ENCODE measurements around the gene TPM4.
"Not testable (repeated sequence)": the region's sequence is repeated elsewhere in the genome, so short reads cannot be mapped to it uniquely, and the experiment has no call there.

The TPM4 gene

DNA sequence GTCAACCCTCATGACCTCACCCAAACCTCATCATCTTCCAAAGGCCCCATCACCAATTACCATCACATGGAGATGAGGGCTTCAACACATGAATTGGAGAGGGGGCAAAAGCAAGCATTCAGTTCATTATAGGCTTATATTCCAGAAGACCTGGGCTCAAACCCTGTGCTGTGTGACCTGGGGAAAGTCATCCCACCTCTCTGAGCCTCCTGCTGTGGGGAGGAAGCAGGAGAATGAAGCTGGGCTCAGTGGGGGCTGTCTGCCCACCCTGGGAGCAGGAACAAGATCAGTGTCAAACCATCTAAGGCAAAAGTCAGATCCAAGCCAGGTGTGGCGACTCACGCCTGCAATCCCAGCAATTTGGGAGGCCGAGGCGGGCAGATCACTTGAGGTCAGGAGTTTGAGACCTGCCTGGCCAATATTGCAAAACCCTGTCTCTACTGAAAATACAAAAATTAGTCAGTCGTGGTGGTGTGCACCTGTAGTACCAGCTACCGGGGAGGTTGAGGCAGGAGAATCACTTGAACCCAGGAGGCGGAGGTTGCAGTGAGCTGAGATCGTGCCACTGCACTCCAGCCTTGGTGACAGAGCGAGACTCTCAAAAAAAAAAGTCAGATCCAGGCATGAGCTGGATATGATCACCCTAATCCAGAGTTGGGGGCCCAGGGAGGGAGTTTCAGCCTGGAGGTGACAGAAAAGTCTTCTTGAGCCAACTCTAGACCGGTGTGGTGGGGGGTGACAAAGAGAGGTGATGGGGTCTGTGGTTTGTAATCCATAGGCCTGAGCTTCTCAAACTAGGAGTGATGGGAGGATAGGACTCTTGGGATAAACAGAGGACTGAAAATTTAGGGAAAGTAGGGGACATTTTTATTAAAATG is 1.6 kb upstream of the TPM4 start:
- DNase-seq = peak; percentile 51

DNA sequence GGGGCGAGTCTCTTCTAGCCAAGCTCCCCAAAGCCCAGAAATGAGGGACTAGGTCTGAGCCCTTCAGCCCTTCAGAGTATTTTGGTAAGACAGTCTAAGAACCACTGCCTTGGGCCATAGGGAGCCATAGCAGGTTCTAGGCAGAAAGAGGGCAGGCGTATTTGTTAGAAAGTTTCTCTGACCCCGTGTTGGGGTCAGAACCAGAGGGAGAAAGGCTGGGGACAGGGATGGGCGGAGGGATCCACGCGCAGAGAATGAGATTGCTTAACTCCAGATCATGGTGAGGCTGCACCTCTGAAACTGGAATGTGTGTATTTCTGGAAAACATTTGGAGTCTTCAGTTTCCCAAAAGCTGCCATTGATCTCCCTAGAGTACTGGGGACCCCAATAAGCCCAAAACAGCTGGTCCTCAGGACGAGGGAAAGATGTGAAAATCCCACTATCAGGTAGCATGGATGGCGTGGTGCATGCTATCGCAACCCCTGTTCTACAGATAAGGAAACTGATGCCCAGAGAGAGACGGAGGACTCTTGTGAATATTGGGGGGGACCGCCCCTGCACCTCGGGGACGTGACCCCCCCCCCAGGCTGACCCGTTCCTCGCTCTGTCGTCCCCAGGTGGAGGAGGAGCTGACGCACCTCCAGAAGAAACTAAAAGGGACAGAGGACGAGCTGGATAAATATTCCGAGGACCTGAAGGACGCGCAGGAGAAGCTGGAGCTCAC is 703 bp upstream of the TPM4 start:
- DNase-seq = no peak

DNA sequence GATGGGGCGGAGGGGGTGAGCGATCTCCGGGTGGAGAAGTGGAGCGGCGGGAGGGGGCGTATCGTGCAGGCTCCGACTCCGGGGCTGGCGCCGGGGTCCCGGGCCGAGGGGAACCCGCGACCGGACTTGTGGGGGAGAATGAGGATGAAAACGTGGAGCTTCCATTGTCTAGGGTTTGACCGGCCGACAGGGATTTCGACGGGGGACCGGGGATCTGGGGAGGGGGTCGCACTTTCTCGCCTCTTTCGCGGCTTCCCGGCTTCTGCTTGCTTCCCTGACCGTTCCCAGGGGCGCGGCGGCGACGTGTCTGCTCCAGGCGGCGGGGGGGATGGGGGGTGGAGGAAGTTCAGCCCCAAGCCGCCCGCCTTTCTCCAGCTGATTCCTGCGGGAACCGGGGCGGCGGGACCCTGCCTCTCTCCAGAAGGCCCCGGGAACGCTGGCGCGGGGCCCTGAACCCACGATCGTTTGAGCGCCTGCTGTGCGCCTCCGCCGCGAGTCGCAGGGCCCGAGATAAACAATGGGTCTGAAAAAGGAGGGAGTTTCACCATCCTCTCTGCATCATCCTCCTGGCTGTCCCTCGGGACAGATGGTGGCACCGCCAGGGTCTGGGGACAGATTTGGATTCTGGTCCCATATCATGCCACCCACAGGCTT is 790 bp downstream of the TPM4 start:
- peak; percentile 76 for DNase-seq

DNA sequence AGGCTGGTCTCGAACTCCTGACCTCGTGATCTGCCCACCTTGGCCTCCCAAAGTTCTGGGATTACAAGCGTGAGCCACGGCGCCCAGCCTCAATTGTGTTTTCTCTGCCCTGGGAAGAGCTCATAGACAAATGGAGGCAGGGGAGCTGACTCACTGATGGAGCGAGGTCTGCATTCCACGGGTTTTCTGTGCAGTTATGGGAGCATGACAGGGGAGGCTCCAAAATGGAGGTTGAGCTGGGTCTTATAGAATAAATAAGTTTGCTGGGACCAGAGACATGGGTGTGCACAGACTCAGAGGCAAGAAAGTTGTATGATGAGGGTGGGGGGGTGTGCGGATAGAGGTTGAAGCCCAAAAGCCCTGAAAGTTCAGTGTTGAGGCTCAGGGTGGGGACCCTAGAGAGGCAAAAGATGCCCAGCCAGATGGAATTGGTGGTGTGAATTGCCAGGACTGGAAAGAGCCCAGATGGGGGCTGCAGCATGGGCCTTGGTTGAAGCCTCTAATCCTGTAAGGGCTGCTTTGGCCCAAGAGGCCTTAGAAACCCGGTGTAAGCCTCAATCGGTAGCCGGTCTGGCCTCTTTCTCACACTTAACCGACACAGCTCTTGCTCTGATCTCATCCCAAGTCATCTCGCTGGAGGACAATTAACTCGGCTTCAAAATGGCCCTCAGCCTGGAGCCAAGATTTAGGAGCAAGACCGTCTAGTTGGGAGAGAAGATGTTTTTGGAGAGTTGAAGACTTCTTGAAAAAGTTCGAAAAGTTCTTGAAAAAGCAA is 1.9 kb downstream of the TPM4 start:
- DNase-seq = peak; percentile 72

DNA sequence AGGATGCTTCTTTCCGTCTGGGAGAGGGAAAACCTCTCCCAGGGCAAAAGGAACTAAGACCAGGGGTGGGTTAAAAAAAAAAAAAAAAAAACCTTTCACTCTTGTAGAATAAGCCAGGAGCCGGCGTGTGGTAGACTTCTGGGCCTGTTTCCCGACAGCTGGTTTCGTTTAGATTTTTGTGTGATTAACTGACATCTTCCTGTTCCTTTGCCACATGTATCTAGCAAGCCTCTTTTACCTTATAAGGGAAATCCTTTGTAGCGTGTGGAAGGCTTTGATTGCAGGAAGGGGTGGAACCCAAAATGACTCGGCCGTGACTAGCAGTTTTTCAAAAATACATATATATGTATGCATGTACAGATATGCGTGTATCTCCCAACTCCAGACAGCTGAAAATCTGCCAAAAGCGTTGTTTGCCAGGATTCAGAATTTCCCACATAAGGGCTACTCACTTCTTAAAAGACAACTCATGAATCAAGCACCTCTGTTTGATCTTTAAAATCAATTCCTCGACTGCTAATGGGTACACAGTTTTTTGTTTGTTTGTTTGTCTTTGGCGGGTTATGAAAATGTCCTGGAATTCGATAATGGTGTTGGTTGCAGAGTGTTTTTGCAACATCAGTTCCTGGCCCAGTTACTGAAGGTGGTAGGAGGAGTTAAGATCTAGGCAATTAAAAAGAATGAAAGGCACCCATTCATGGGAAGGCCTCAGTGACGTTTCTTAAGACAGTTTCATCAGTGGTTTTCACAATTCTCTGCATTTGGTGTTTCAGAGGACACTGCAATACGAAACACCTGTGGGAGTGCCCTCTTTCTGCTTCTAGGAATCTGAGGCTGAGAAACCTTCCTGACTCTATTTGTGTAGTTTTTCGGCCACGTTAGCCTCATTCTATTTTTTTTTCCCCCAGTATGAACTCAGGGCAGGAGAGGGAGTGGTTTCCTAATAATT is 2.7 kb downstream of the TPM4 start:
- peak; percentile 70 for DNase-seq

DNA sequence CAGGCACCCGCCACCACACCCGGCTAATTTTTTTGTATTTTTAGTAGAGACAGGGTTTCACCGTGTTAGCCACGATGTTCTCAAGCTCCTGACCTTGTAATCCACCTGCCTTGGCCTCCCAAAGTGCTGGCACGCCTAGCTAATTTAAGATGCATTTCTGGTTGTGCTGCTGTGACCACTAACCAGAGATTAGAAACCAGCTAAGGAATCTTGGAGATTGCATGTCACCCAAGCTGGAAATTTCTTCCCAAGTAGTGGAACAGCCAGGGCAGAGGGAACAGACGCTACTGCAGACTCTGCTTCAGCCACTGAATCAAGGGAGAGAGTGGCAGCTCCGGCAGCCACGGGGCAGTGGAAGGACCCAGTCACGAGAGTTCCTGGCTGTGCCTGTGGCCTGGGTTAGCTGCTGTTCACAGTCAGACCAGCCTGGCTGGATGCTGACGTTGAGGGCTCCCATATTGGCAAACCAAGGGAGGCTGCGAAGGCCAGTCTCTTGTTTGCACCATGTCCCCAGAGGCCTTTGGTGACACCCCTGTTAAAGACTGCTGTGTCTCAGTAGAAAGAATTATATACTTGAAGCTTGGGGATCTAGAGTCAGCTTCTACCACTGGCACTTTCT is 7.9 kb downstream of the TPM4 start:
- DNase-seq = no peak

DNA sequence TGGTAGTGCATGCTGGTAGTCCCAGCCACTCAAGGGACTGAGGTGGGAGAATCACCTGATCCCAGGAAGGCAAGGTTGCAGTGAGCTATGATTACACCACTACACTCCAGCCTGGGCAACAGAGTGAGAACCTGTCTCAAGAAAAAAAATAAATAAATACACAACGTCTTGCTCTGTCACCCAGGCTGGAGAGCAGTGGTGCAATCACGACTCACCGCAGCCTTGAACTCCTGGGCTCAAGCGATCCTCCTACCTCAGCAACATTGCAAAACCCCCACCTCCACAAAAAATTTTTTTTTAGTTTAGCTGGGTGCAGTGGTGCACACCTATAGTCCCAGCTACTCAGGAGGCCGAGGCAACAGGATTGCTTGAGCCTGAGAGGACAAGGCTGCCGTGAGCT is 8.8 kb downstream of the TPM4 start:
- DNase-seq = no peak

DNA sequence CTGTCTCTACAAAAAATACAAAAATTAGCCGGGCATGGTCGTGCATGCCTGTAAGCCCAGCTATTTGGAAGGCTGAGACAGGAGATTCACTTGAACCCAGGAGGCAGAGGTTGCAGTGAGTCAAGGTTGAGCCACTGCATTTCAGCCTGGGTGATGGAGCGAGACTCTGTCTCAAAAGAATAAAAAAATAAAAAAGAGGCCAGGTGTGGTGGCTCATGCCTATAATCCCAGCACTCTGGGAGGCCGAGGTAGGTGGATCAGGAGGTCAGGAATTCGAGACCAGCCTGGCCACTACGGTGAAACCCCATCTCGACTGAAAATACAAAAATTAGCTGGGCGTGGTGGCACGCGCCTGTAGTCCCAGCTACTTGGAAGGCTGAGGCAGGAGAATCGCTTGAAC is 11.1 kb downstream of the TPM4 start:
- not testable (repeated sequence) for DNase-seq

DNA sequence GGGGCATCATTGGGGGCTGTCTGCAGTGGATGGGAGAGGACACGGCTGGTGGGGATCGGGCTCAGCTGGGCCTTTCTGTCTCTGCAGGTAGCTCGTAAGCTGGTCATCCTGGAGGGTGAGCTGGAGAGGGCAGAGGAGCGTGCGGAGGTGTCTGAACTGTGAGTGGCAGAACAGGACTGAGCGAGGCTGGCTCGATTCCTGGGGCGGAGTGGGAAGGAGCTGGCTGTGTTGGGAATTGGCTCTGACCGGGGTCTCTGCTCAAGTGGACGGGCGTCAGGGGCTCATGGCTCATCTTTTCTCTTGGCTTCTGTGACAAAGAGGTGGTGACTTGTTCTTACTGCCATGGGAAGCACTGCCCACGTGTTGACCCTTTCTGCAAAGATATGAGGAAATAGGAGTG is 11.6 kb downstream of the TPM4 start:
- DNase-seq = no peak

DNA sequence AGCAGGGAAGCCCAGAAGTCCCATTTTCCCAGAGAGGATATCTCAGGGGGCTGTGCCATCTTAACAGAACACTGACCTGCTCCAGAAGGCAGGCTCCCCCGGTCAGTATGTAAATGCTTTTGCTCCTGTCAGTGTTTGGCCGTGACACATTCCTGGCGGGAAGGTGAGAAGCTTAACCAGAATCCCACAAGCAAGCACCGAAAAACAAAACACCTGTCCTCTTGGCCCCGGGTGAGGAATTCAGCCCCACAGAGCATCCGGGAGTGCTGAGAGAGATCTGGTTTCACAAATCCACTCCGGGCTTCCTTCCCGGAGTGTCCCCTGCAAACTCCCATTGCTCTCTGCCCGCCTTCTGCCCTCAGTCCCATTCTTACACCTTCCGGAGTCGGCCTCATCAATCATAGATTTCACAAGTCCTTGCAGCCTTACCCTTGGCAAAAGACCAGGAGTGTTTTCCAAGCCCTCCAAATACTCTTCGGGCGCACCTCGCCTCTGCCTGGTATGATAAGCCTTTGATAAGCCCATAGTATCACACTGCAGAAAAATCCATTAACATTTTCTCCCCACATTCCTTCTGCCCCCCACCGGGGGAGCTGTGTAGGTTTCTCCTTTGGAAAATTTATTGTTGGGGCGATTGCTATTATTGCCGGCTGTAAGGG is 12.2 kb downstream of the TPM4 start:
- no peak for DNase-seq

DNA sequence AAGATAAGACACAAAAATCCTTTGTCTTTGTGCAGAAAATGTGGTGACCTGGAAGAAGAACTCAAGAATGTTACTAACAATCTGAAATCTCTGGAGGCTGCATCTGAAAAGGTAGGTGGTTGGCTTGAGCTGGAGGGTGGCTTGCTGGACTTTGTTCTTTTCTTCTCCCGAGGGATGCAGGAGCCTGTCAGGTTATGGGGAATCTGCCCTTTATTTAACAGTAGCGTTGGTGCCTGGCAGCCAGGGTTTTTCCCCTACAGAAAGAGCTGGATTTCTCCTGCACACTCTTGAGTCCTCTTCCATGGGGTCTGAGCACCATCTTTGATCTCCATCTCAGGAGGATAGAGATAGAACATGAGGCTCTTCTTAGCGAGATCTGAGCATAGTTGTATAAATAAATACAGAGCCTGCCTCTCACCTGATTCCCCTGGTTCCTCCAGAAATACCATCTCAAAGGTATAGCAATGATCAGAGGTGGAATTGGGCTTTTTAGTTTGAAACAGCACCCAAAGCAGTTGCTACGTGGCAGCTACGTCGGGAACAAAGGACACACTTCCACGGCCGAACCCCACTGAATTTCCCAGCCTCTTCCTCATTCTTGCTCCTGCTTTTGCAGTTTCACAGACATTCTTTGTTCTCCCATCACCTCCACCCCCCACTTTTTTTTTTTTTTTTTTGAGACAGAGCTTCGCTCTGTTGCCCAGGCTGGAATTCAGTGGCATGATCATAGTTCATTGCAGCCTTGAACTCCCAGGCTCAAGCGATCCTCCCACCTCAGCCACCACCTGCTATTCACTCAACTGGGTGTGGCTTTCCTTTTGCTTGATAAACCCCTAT is 12.9 kb downstream of the TPM4 start:
- no peak for DNase-seq

DNA sequence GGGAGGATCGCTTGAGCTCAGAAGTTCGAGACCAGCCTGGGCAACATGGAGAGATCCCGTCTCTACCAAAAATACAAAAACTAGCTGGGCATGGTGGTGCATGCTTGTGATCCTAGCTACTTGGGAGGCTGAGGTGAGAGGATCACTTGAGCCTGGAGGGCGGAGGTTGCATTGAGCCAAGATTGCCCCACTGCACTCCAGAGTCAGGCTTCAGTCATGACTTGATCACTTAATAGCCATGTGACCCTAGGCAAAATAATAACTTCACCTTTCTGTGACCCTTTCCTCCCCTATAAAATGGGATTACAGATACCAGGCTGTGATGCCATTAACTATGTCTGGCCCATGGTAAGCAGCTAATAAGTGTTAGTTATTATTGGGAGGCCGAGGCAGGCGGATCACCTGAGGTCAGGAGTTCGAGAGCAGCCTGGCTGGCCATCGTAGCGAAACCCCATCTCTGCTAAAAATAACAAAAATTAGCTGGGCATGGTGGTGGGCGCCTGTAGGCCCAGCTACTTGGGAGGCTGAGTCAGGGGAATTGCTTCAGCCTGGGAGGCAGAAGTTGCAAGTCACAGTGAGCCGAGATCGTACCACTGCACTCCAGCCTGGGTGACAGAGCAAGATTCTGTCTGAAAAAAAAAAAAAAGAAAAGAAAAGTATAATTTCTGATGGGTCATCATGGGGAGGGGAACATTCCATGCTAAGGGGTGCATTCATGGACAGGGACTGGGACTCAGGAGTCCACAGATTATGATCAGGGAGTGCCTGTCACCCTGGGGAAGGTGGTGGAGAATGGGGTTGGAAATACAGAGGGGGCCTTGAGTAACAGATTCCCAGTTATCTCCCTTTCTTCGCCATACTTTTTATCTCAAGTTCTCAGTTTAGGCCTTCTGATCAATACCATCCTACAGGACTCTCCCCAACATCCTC is 15.5 kb downstream of the TPM4 start:
- DNase-seq = no peak

DNA sequence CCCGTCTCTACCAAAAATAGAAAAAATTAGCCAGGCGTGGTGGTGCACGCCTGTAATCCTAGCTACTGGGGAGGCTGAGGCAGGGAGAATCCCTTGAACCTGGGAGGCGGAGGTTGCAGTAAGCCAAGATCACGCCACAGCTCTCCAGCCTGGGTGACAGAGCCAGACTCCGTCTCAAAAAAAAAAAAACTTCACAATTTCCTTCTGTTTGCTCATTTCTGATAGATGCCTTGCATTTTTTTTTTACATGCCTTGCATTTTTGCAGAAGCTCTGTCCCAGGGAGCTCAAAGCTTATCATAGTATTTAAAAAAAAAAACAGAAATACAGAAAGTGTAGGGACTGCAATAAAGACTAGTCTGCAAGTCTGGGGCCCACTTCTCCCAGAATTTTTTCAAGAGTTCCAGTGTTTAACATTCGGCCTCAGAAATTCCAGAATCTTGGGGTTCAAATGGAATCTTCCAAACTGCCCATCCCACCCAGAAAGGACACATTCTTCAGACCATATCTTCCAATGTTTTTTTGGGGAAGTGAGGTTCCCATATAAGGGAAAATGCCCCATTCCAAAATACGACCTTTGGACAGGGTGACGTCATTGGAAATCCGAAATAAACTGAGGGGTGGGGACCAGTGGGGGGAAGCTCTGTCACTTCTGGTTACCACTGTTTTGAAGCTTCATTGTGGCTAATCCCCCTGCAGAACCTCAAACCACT is 18.2 kb downstream of the TPM4 start:
- DNase-seq = no peak

DNA sequence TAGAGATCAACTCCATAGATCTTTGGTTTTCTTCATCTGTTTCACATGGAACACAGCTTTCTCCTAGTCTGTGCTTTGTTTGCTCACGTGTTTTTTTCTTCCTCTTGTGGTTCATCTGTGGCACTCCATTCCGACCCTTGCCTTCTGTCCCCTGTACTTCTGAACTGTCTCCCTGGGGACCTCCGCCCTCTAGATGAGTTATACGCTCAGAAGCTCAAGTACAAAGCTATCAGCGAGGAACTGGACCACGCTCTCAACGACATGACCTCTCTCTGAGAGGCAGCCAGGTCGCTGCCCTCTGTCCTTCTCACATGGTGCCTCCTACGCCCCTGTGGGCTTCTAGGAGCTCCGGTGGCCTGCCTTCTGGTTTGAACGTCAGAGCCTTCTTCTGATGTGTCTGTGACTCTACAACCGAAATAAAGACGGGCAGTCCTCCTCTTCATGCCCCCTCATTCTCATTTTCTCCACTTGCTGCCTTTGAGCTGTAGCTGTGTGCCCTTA is 18.8 kb downstream of the TPM4 start:
- DNase-seq = peak; percentile 74

DNA sequence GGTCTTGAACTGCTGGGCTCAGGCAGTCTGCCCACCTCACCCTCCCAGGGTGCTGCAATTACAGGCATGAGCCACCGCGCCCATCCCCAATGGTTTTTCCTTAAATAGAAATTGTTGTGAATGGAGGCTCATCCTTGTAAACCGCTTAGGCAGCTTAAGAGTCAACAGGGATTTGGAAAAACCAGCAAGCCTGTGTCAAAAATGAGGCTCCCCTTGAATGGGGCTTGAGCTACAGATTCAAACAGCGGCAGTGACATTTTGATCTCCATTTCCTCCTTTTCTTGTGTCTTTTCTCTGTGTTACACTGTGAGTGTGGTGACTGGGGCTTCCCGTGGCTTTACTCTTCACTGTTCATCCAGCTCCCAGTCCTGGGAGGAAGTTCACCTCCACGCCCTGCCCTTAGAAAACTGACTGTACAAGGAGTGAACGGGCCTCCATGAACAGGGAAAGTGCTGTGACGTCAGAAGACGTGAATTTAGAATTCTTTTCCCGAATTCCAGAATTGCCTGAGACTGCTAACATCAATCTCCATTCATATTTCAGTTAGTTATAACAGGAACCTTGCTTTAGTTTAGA is 20.1 kb downstream of the TPM4 start:
- no peak for DNase-seq

DNA sequence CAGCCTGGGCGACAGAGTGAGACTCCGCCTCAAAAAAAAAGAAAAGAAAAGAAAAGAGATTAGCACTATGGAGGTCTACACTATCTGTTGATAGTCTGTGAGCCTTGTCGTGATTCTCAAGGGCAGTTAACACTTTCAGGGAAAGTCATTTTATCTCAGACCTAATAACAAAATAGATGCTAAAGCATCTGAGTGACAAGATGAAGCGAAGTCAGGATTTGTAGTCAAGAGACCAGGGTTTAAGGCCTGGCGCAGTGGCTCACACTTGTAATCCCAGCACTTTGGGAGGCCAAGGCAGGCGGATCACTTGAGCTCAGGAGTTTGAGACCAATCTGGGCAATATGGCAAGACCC is 22.1 kb downstream of the TPM4 start:
- DNase-seq = no peak

DNA sequence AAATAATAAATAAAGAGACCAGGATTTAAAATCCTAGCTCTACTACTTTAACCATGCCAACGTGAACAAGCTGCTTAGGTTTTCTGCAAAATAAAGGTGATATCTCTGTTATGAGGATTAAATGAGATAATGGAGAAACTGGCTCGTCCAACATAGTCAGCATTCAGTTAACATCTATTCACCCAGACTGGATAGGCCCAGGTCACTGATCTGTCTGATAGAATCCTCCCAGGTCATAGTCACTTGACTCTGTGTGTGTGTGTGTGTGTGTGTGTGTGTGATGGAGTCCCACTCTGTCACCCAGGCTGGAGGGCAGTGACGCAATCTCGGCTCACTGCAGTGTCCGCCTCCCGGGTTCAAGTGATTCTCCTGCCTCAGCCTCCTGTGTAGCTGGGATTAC is 22.5 kb downstream of the TPM4 start:
- no peak for DNase-seq

All from activated CD8-positive, alpha-beta memory T cell treated with anti-CD3 and anti-CD28 coated beads, Interleukin-2, amount 50 U/mL, for 48 hours (primary cell).